PC-9 (cell line): Measurements from ENCODE around the gene ALS2. TPM values are rescaled to one million over a fixed set of nuclear protein-coding genes. Genes with fewer than 3 reads are reported as not detected.

Source experiments
- BruUV-seq: library from RNA; stranded (reverse); fragments of 400-500 nt; replicated peaks from 2 replicates; lab custom pipeline; 2021; lab: Mats Ljungman, UMichigan
- CTCF ChIA-PET: fragments of 300-600 bp; sonication (Branson Sonifier 250); formaldehyde crosslinking; loops from one replicate; lab custom pipeline; 2022; ENCODE audit warnings: antibody characterized with exemption; lab: Charles Lee
- POLR2A ChIA-PET: fragments of 300-600 bp; sonication (Branson Sonifier 250); formaldehyde crosslinking; loops from one replicate; lab custom pipeline; 2022; ENCODE audit warnings: antibody characterized with exemption; ENCODE audit not compliant: unreplicated experiment; lab: Charles Lee
- DNase-seq, 2 experiments: peaks; one replicate each; pipeline versions ENCODE4 v3.0.0 to v3.0.0-alpha.2; 2015 to 2022; ENCODE audit warnings: mixed read lengths in 1 of 2
- H2AFZ ChIP-seq: fragments of 200-600 bp; sonication (generic); 2 replicates; pipeline ENCODE4 v1.8.1; 2017; ENCODE audit warnings: antibody characterized with exemption
- H3F3A ChIP-seq: fragments of 200-600 bp; sonication (generic); 2 replicates; pipeline ENCODE4 v1.8.1; 2017; ENCODE audit warnings: antibody characterized with exemption, mild to moderate bottlenecking, low read depth; ENCODE audit not compliant: insufficient read depth
- H3K27ac ChIP-seq: fragments of 200-600 bp; sonication (generic); 2 replicates; pipeline ENCODE4 v1.6.1; 2016; ENCODE audit warnings: mixed run types
- H3K27me3 ChIP-seq: fragments of 200-600 bp; sonication (generic); 2 replicates; pipeline ENCODE4 v1.6.1; 2016; ENCODE audit warnings: low read depth, mixed run types; ENCODE audit not compliant: insufficient read depth
- H3K36me3 ChIP-seq: fragments of 200-600 bp; sonication (generic); 2 replicates; pipeline ENCODE4 v1.6.1; 2016; ENCODE audit warnings: low read depth, mixed run types
- H3K4me1 ChIP-seq: fragments of 200-600 bp; sonication (generic); replicated peaks from 2 replicates; pipeline ENCODE4 v1.6.1; 2016; ENCODE audit warnings: mixed run types; ENCODE audit not compliant: insufficient read depth
- H3K4me2 ChIP-seq: fragments of 200-600 bp; sonication (generic); 2 replicates; pipeline ENCODE4 v1.6.1; 2017; ENCODE audit warnings: mixed run types
- H3K4me3 ChIP-seq: fragments of 200-600 bp; sonication (generic); 2 replicates; pipeline ENCODE4 v1.6.1; 2016; ENCODE audit warnings: mixed run types
- H3K79me2 ChIP-seq: fragments of 200-600 bp; sonication (generic); 2 replicates; pipeline ENCODE4 v1.6.1; 2017; ENCODE audit warnings: low read depth, mixed run types
- H3K9me2 ChIP-seq: fragments of 200-600 bp; sonication (generic); 2 replicates; pipeline ENCODE4 v1.8.1; 2017; ENCODE audit warnings: mild to moderate bottlenecking; ENCODE audit not compliant: insufficient read depth
- H3K9me3 ChIP-seq: fragments of 200-600 bp; sonication (generic); 2 replicates; pipeline ENCODE4 v1.8.1; 2016; ENCODE audit warnings: low read depth; ENCODE audit not compliant: insufficient read depth
- H4K20me1 ChIP-seq: fragments of 200-600 bp; sonication (generic); 2 replicates; pipeline ENCODE4 v1.8.1; 2017; ENCODE audit not compliant: insufficient read depth
- CTCF ChIP-seq: fragments of 200-600 bp; sonication (generic); conservative IDR thresholded peaks from 2 replicates; pipeline ENCODE4 v1.6.1; 2017; ENCODE audit warnings: mixed run types, antibody characterized with exemption, mild to moderate bottlenecking, moderate library complexity
- EZH2 ChIP-seq: fragments of 200-600 bp; sonication (generic); IDR thresholded peaks from 2 replicates; pipeline ENCODE4 v1.8.0; 2017; ENCODE audit warnings: antibody characterized with exemption, low read depth
- intact Hi-C: fragments of 100-400 bp; cut with micrococcal nuclease; formaldehyde crosslinking; loops from one replicate; pipeline ENCODE4 v1.10.0; 2022; ENCODE audit not compliant: unreplicated experiment
- total RNA-seq: library from RNA; stranded (reverse); gene quantifications from 2 replicates; pipeline ENCODE4 v1.2.3, GENCODE V29; 2021

Gene ALS2
- total RNA-seq, 1 experiment from 2014 or later, result 27.6 TPM

- POLR2A ChIA-PET, result no interaction called here
These were observed 65.3 kb downstream of the ALS2 start for GRCh38 chr2:201715459-201715858.

DNA sequence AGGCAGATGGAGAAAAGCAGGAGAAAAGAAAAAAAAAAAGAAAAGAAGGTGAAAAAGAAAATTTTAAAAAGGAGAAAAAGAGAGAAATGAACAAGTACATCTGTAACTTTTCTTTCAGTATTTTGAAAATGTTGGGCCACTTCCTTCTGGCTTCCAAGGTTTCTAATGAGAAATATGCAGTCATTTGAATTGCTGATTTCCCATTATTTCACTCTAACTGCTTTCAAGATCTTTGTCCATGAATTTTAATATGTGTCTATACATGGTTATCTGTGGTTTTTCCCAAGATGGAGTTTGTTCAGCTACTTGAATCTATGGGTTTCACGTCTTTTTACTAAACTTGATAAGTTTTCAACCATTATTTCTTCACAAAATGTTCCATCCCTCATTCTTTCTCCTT, 68.0 kb downstream of the ALS2 start:
- no peak overlapping the region for H2AFZ ChIP-seq
- no peak overlapping the region for H3K4me3 ChIP-seq
- no TSS peak for BruUV-seq
- no peaks in the 10 kb centered on the region for H4K20me1 ChIP-seq
- intact Hi-C loops, result no loop called here
- H3K9me3 ChIP-seq, result no peaks in the 10 kb centered on the region
- TF ChIP-seq CTCF (no peak), EZH2 (no peak)
- H3K36me3 ChIP-seq, result no peaks in the 10 kb centered on the region; the same call in 1 of the 2 replicates
- peaks cover 2% of the 10 kb centered on the region for H3F3A ChIP-seq
- no peaks in the 10 kb centered on the region for H3K79me2 ChIP-seq
- ChIA-PET CTCF (interaction anchor here (0.6 to 0.7 kb wide), 2 partner anchors 64 to 390 kb away, joined by 4 to 5 read pairs; no protein-coding TSS in a partner anchor), POLR2A (no interaction called here)
- H3K4me2 ChIP-seq, result no peak overlapping the region
- H3K27me3 ChIP-seq, result no peaks in the 10 kb centered on the region
- H3K4me1 ChIP-seq, result no peaks in the 10 kb centered on the region
- no peak overlapping the region for H3K27ac ChIP-seq
- no peak for DNase-seq
- H3K9me2 ChIP-seq, result no peaks in the 10 kb centered on the region

More at GRCh38 chr2:201715459-201715858, 65.3 kb downstream of the ALS2 start:
- H4K20me1 ChIP-seq, result no peaks in the 10 kb centered on the region
- H3K4me1 ChIP-seq, result no peaks in the 10 kb centered on the region
- CTCF ChIA-PET, result no interaction called here
- H3K27me3 ChIP-seq, result no peaks in the 10 kb centered on the region
- no peak overlapping the region for H3K27ac ChIP-seq
- H3K4me3 ChIP-seq, result no peak overlapping the region
- H3K4me2 ChIP-seq, result no peak overlapping the region
- H3K9me3 ChIP-seq, result no peaks in the 10 kb centered on the region
- intact Hi-C loops, result no loop called here
- H3K79me2 ChIP-seq, result no peaks in the 10 kb centered on the region
- H3K9me2 ChIP-seq, result no peaks in the 10 kb centered on the region
- no TSS peak for BruUV-seq
- no peaks in the 10 kb centered on the region; the same call in 1 of the 2 replicates for H3F3A ChIP-seq
- no peak overlapping the region for H2AFZ ChIP-seq
- no peak for DNase-seq
- no peak for TF ChIP-seq EZH2
- no peak for TF ChIP-seq CTCF
- no peaks in the 10 kb centered on the region; the same call in 1 of the 2 replicates for H3K36me3 ChIP-seq

DNA sequence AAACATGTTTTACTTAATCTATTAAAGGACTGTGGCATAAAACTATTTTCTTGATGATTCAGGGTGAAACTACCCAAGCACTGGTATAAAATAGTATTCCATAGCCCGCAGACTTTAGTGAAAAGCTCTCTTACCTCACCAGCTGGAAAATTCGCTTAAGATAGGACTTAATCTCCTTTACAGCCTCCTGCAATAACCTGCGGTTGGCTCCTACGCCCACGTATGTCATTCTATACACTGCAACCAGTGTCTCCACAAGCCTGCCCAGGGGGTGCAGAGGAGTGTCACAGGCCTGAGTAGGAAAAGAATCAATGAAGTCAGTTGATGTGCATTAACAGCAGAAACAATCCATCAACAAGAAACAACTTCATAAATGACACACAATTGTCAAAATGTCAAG, 71.0 kb downstream of the ALS2 start:
- intact Hi-C loops, result loop anchor here (2.0 kb wide), 1 partner anchor 473 kb away; no protein-coding TSS in a partner anchor

More for the DNA sequence above, 71.0 kb downstream of the ALS2 start:
- H3K79me2 ChIP-seq, result no peaks in the 10 kb centered on the region
- no TSS peak for BruUV-seq
- H3K36me3 ChIP-seq, result peaks cover 8% of the 10 kb centered on the region
- H3K27me3 ChIP-seq, result no peaks in the 10 kb centered on the region
- peaks cover 2% of the 10 kb centered on the region for H3F3A ChIP-seq
- no peaks in the 10 kb centered on the region for H4K20me1 ChIP-seq
- H3K4me3 ChIP-seq, result no peak overlapping the region
- H2AFZ ChIP-seq, result no peak overlapping the region
- H3K4me1 ChIP-seq, result no peaks in the 10 kb centered on the region
- no peaks in the 10 kb centered on the region for H3K9me2 ChIP-seq
- TF ChIP-seq EZH2 (no peak), CTCF (no peak)
- ChIA-PET CTCF (no interaction called here), POLR2A (no interaction called here)
- no peak for DNase-seq
- no peaks in the 10 kb centered on the region for H3K9me3 ChIP-seq
- no peak overlapping the region for H3K4me2 ChIP-seq
- no peak overlapping the region for H3K27ac ChIP-seq
